Measurements from ENCODE around the gene GRID1. TPM values are rescaled to one million over a fixed set of nuclear protein-coding genes. Genes with fewer than 3 reads are reported as not detected.

The GRID1 gene
- total RNA-seq, 1 donor from 2014 or later: 7.1 TPM

GRCh38 chr10:86068231-86069054 is 298.2 kb downstream of the GRID1 start:
- Histone ChIP-seq H3K4me3 (no peak overlapping the region), H3K4me1 (no peaks in the 10 kb centered on the region), H3K27me3 (no peaks in the 10 kb centered on the region), H3K27ac (no peak overlapping the region), H3K36me3 (no peaks in the 10 kb centered on the region), H3K9me3 (no peaks in the 10 kb centered on the region)
- TF ChIP-seq POLR2AphosphoS5 (IDR thresholded peaks at IDR 0.05; ENCODE audit: insufficient read depth in 1 of 2, low read depth in 1 of 2): no peak
- peak; percentile 52 to 82 for DNase-seq (ENCODE audit: extremely low spot score in 2 of 2)
- intact Hi-C loops (cut with DNase I): no loop called here

GRCh38 chr10:86067436-86068050 is 299.1 kb downstream of the GRID1 start:
- H3K27ac ChIP-seq: no peak overlapping the region
- no peak overlapping the region for H3K4me3 ChIP-seq
- no peaks in the 10 kb centered on the region for H3K27me3 ChIP-seq
- H3K9me3 ChIP-seq: no peaks in the 10 kb centered on the region
- TF ChIP-seq CTCF (IDR thresholded peaks at IDR 0.05): no peak
- TF ChIP-seq POLR2A (IDR thresholded peaks at IDR 0.05): no peak
- TF ChIP-seq POLR2AphosphoS5 (IDR thresholded peaks at IDR 0.05; ENCODE audit: insufficient read depth in 1 of 2, low read depth in 1 of 2): no peak
- H3K4me1 ChIP-seq: no peaks in the 10 kb centered on the region
- intact Hi-C loops (cut with DNase I): no loop called here
- H3K36me3 ChIP-seq: no peaks in the 10 kb centered on the region
- peak in 1 of 2 donors; percentile 40 for DNase-seq (ENCODE audit: extremely low spot score in 2 of 2)

- no peaks in the 10 kb centered on the region for H3K36me3 ChIP-seq
- no peak overlapping the region for H3K27ac ChIP-seq
- TF ChIP-seq POLR2A (IDR thresholded peaks at IDR 0.05) (no peak), CTCF (IDR thresholded peaks at IDR 0.05) (no peak), POLR2AphosphoS5 (IDR thresholded peaks at IDR 0.05; ENCODE audit: insufficient read depth in 1 of 2, low read depth in 1 of 2) (no peak)
- intact Hi-C loops (cut with DNase I): no loop called here
- H3K27me3 ChIP-seq: no peaks in the 10 kb centered on the region
- no peak for DNase-seq (ENCODE audit: extremely low spot score in 2 of 2)
- H3K4me1 ChIP-seq: no peaks in the 10 kb centered on the region
- H3K4me3 ChIP-seq: no peak overlapping the region
- no peaks in the 10 kb centered on the region for H3K9me3 ChIP-seq
Observed at GRCh38 chr10:86066696-86067095, 299.9 kb downstream of the GRID1 start.

- no peak for TF ChIP-seq CTCF (IDR thresholded peaks at IDR 0.05)
- TF ChIP-seq POLR2AphosphoS5 (IDR thresholded peaks at IDR 0.05; ENCODE audit: insufficient read depth in 1 of 2, low read depth in 1 of 2): no peak
- TF ChIP-seq POLR2A (IDR thresholded peaks at IDR 0.05): no peak
- H3K4me3 ChIP-seq: no peak overlapping the region
- intact Hi-C loops (cut with DNase I): no loop called here
- no peak for DNase-seq (ENCODE audit: extremely low spot score in 2 of 2)
- no peak overlapping the region for H3K27ac ChIP-seq
- no peaks in the 10 kb centered on the region for H3K27me3 ChIP-seq
- H3K36me3 ChIP-seq: no peaks in the 10 kb centered on the region
- H3K9me3 ChIP-seq: no peaks in the 10 kb centered on the region
- no peaks in the 10 kb centered on the region for H3K4me1 ChIP-seq
Observed at GRCh38 chr10:86065711-86066251, 300.8 kb downstream of the GRID1 start.

GRCh38 chr10:86064931-86065662 is 301.5 kb downstream of the GRID1 start:
- Histone ChIP-seq H3K27me3 (no peaks in the 10 kb centered on the region), H3K4me1 (no peaks in the 10 kb centered on the region), H3K4me3 (no peak overlapping the region), H3K36me3 (no peaks in the 10 kb centered on the region), H3K9me3 (no peaks in the 10 kb centered on the region), H3K27ac (no peak overlapping the region)
- no peak for TF ChIP-seq POLR2AphosphoS5 (IDR thresholded peaks at IDR 0.05; ENCODE audit: insufficient read depth in 1 of 2, low read depth in 1 of 2)
- TF ChIP-seq CTCF (IDR thresholded peaks at IDR 0.05): no peak
- DNase-seq (ENCODE audit: extremely low spot score in 2 of 2): peak in 1 of 2 donors; percentile 85
- intact Hi-C loops (cut with DNase I): no loop called here
